MV-4-11 (cell line): ENCODE results near the gene PGM2L1.
"Not testable (repeated sequence)": the region's sequence is repeated elsewhere in the genome, so short reads cannot be mapped to it uniquely, and the experiment has no call there.

Experiments
- DNase-seq: peaks from one replicate; lab custom pipeline; 2025; lab: John Stamatoyannopoulos, UW

Gene PGM2L1

GRCh38 chr11:74333193-74333592, 65.0 kb downstream of the PGM2L1 start:
- no peak for DNase-seq

GRCh38 chr11:74332291-74332690, 65.9 kb downstream of the PGM2L1 start:
- DNase-seq: no peak

- not testable (repeated sequence) for DNase-seq
These were observed 67.2 kb downstream of the PGM2L1 start for GRCh38 chr11:74331000-74331399.

GRCh38 chr11:74330075-74330858, 68.0 kb downstream of the PGM2L1 start:
- no peak for DNase-seq

GRCh38 chr11:74327076-74327475, 71.2 kb downstream of the PGM2L1 start:
- DNase-seq: no peak

- DNase-seq: no peak
These were observed 71.6 kb downstream of the PGM2L1 start for GRCh38 chr11:74326665-74327064.

GRCh38 chr11:74325649-74326645, 72.3 kb downstream of the PGM2L1 start:
- DNase-seq: no peak

- DNase-seq: no peak
These were observed 75.6 kb downstream of the PGM2L1 start for GRCh38 chr11:74322667-74323066.

- peak; percentile 73 for DNase-seq
These were observed 76.6 kb downstream of the PGM2L1 start for GRCh38 chr11:74321487-74322188.

GRCh38 chr11:74320538-74320937, 77.7 kb downstream of the PGM2L1 start:
- no peak for DNase-seq

GRCh38 chr11:74319139-74319816, 79.0 kb downstream of the PGM2L1 start:
- no peak for DNase-seq

- DNase-seq: no peak
These were observed 79.8 kb downstream of the PGM2L1 start for GRCh38 chr11:74318241-74318932.

GRCh38 chr11:74316772-74317505, 81.3 kb downstream of the PGM2L1 start:
- no peak for DNase-seq

- DNase-seq: peak; percentile 35
These were observed 85.9 kb downstream of the PGM2L1 start for GRCh38 chr11:74312326-74312725.

GRCh38 chr11:74311352-74311926, 86.8 kb downstream of the PGM2L1 start, which contains the start of gene P4HA3:
P4HA3 (minus strand) TSS chr11:74311640; CDS start chr11:74311611, 29 bp downstream.
- peak; percentile 25 for DNase-seq

- DNase-seq: no peak
These were observed 87.4 kb downstream of the PGM2L1 start for GRCh38 chr11:74310857-74311256.

GRCh38 chr11:74307434-74307833, 90.8 kb downstream of the PGM2L1 start:
- no peak for DNase-seq

GRCh38 chr11:74306435-74307175, 91.6 kb downstream of the PGM2L1 start:
- peak; percentile 81 for DNase-seq

- DNase-seq: no peak
These were observed 99.2 kb downstream of the PGM2L1 start for GRCh38 chr11:74299015-74299414.
